HEK293 (cell line): ENCODE measurements around the gene GSTM5.

Experiments used
- CTCF ChIA-PET: fragments of 350-600 bp; formaldehyde crosslinking; extraction: SDS; loops from one replicate; lab custom pipeline; 2021; ENCODE audit warnings: antibody characterized with exemption; lab: Yijun Ruan, JAX
- POLR2A ChIA-PET: fragments of 300-600 bp; formaldehyde crosslinking; extraction: SDS; loops from one replicate; lab custom pipeline; 2020; ENCODE audit warnings: antibody characterized with exemption, inconsistent platforms; lab: Yijun Ruan, JAX
- H3K27ac ChIP-seq: fragments of 200-500 bp; sonication (Bioruptor generic); 2 replicates; pipeline ENCODE4 v1.5.1; 2014; ENCODE audit warnings: low read depth, low read length, control low read depth, inconsistent platforms; ENCODE audit errors: extremely low read depth
- H3K36me3 ChIP-seq, 2 experiments: fragments of 200-500 bp in 1 of 2; sonication (Bioruptor generic) in 1 of 2; 1 replicate in 1 of 2; 2 replicates in 1 of 2; pipeline ENCODE4 v1.5.1; 2014 to 2017; ENCODE audit warnings: inconsistent platforms in 2 of 2, low read length in 2 of 2; ENCODE audit not compliant: control insufficient read depth in 2 of 2, insufficient read depth in 1 of 2
- H3K4me1 ChIP-seq: fragments of 200-500 bp; sonication (Bioruptor generic); 2 replicates; pipeline ENCODE4 v1.5.1; 2014; ENCODE audit warnings: mild to moderate bottlenecking, low read length, inconsistent platforms; ENCODE audit not compliant: control insufficient read depth, insufficient read depth
- H3K4me3 ChIP-seq: 2 replicates; pipeline ENCODE4 v1.5.1; 2011; ENCODE audit warnings: low read depth, mild to moderate bottlenecking, control low read depth, low read length, moderate library complexity
- H3K9me3 ChIP-seq: fragments of 200-500 bp; sonication (Bioruptor generic); 2 replicates; pipeline ENCODE4 v1.5.1; 2014; ENCODE audit warnings: low read depth, low read length, inconsistent platforms; ENCODE audit not compliant: control insufficient read depth, insufficient read depth
- GLIS2 ChIP-seq: fragments of 450-650 bp; formaldehyde crosslinking; IDR thresholded peaks from 2 replicates; pipeline ENCODE4 v1.5.1; 2016; ENCODE audit warnings: missing biosample characterization, missing genetic modification characterization
- KLF10 ChIP-seq: fragments of 450-650 bp; IDR thresholded peaks from 2 replicates; pipeline ENCODE4 v1.5.1; 2018; ENCODE audit warnings: missing biosample characterization, mild to moderate bottlenecking, missing genetic modification characterization
- OSR2 ChIP-seq: fragments of 450-650 bp; formaldehyde crosslinking; IDR thresholded peaks from 2 replicates; pipeline ENCODE4 v1.5.1; 2016; ENCODE audit warnings: missing biosample characterization, missing genetic modification characterization
- PRDM6 ChIP-seq: fragments of 450-650 bp; formaldehyde crosslinking; IDR thresholded peaks from 2 replicates; pipeline ENCODE4 v1.5.1; 2017; ENCODE audit warnings: missing biosample characterization, missing genetic modification characterization
- SCRT2 ChIP-seq: fragments of 450-650 bp; formaldehyde crosslinking; IDR thresholded peaks from 2 replicates; pipeline ENCODE4 v1.5.1; 2016; ENCODE audit warnings: missing biosample characterization, missing genetic modification characterization
- TSHZ1 ChIP-seq: fragments of 450-650 bp; formaldehyde crosslinking; IDR thresholded peaks from 2 replicates; pipeline ENCODE4 v1.5.1; 2016; ENCODE audit warnings: missing biosample characterization, missing genetic modification characterization, borderline replicate concordance
- ZBTB48 ChIP-seq: fragments of 450-650 bp; formaldehyde crosslinking; IDR thresholded peaks from 2 replicates; pipeline ENCODE4 v1.5.1; 2016; ENCODE audit warnings: missing biosample characterization, missing genetic modification characterization
- ZEB2 ChIP-seq: fragments of 450-650 bp; formaldehyde crosslinking; IDR thresholded peaks from 2 replicates; pipeline ENCODE4 v1.5.1; 2016; ENCODE audit warnings: missing biosample characterization, missing genetic modification characterization
- ZFP41 ChIP-seq: fragments of 450-650 bp; formaldehyde crosslinking; IDR thresholded peaks from 2 replicates; pipeline ENCODE4 v1.5.1; 2016; ENCODE audit warnings: missing biosample characterization, missing genetic modification characterization, borderline replicate concordance
- ZNF138 ChIP-seq: fragments of 450-650 bp; formaldehyde crosslinking; IDR thresholded peaks from 2 replicates; pipeline ENCODE4 v1.5.1; 2016; ENCODE audit warnings: missing biosample characterization, missing genetic modification characterization, borderline replicate concordance
- ZNF148 ChIP-seq: fragments of 450-650 bp; formaldehyde crosslinking; IDR thresholded peaks from 2 replicates; pipeline ENCODE4 v1.5.0; 2017; ENCODE audit warnings: missing biosample characterization, missing genetic modification characterization, borderline replicate concordance
- ZNF24 ChIP-seq: fragments of 450-650 bp; formaldehyde crosslinking; IDR thresholded peaks from 2 replicates; pipeline ENCODE4 v1.5.1; 2016; ENCODE audit warnings: missing biosample characterization, missing genetic modification characterization
- ZNF366 ChIP-seq: fragments of 450-650 bp; formaldehyde crosslinking; conservative IDR thresholded peaks from 2 replicates; pipeline ENCODE4 v1.5.1; 2016; ENCODE audit warnings: missing biosample characterization, missing genetic modification characterization
- ZNF391 ChIP-seq: fragments of 450-650 bp; formaldehyde crosslinking; IDR thresholded peaks from 2 replicates; pipeline ENCODE4 v1.5.1; 2016; ENCODE audit warnings: low read depth, missing biosample characterization, missing genetic modification characterization, borderline replicate concordance
- ZNF501 ChIP-seq: fragments of 450-650 bp; formaldehyde crosslinking; IDR thresholded peaks from 2 replicates; pipeline ENCODE4 v1.5.1; 2016; ENCODE audit warnings: missing biosample characterization, missing genetic modification characterization
- ZNF529 ChIP-seq: fragments of 450-650 bp; formaldehyde crosslinking; IDR thresholded peaks from 2 replicates; pipeline ENCODE4 v1.5.1; 2017; ENCODE audit warnings: missing genetic modification characterization, missing biosample characterization; ENCODE audit not compliant: insufficient replicate concordance
- ZNF544 ChIP-seq: fragments of 450-650 bp; formaldehyde crosslinking; IDR thresholded peaks from 2 replicates; pipeline ENCODE4 v1.5.0; 2017; ENCODE audit warnings: missing biosample characterization, missing genetic modification characterization
- ZNF600 ChIP-seq: fragments of 450-650 bp; formaldehyde crosslinking; IDR thresholded peaks from 2 replicates; pipeline ENCODE4 v1.5.1; 2016; ENCODE audit warnings: missing biosample characterization, missing genetic modification characterization
- ZSCAN5A ChIP-seq: fragments of 450-650 bp; formaldehyde crosslinking; IDR thresholded peaks from 2 replicates; pipeline ENCODE4 v1.5.1; 2016; ENCODE audit warnings: missing biosample characterization, missing genetic modification characterization
- TF ChIP-seq, protein P1 (sequence below): fragments of 450-650 bp; formaldehyde crosslinking; IDR thresholded peaks from 2 replicates; pipeline ENCODE4 v1.5.1; 2016; ENCODE audit warnings: missing biosample characterization, missing genetic modification characterization

Gene GSTM5

GRCh38 chr1:109687641-109688499 is 24.2 kb upstream of the GSTM5 start, which contains the start of gene GSTM1:
Gene GSTM1, plus strand, starts transcription at chr1:109687817. Its CDS starts 57 bp downstream, at chr1:109687874.
- Histone ChIP-seq H3K36me3 (no peaks in the 10 kb centered on the region), H3K9me3 (no peaks in the 10 kb centered on the region), H3K4me3 (no peak within 1 kb of the TSS), H3K27ac (no peak within 1 kb of the TSS), H3K4me1 (no peaks in the 10 kb centered on the region)
- ChIA-PET CTCF (no interaction called here), POLR2A (no interaction called here)
- TF ChIP-seq ZBTB48 (no peak), GLIS2 (tag by site-specific recombination) (no peak), ZNF391 (tag by site-specific recombination) (no peak), ZNF544 (tag by site-specific recombination) (no peak), PRDM6 (tag by site-specific recombination) (no peak), KLF10 (tag by site-specific recombination) (no peak), ZNF366 (tag by site-specific recombination) (no peak), ZNF138 (no peak), ZNF529 (tag by site-specific recombination) (no peak), TSHZ1 (tag by site-specific recombination) (no peak), ZFP41 (no peak), ZNF148 (no peak), ZNF501 (no peak), SCRT2 (tag by site-specific recombination) (no peak), ZNF600 (tag by site-specific recombination) (no peak), OSR2 (tag by site-specific recombination) (no peak), ZEB2 (tag by site-specific recombination) (no peak), ZSCAN5A (tag by site-specific recombination) (no peak), ZNF24 (no peak)
- TF ChIP-seq, protein P1, sequence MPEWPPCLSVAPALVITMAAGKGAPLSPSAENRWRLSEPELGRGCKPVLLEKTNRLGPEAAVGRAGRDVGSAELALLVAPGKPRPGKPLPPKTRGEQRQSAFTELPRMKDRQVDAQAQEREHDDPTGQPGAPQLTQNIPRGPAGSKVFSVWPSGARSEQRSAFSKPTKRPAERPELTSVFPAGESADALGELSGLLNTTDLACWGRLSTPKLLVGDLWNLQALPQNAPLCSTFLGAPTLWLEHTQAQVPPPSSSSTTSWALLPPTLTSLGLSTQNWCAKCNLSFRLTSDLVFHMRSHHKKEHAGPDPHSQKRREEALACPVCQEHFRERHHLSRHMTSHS (tag by site-specific recombination): no peak
